DMS 273 (cell line): ENCODE data around the gene SNX8.

Experiments used
- DNase-seq: peaks from one replicate; lab custom pipeline; 2025; ENCODE audit not compliant: unreplicated experiment; lab: John Stamatoyannopoulos, UW

Gene SNX8

DNA sequence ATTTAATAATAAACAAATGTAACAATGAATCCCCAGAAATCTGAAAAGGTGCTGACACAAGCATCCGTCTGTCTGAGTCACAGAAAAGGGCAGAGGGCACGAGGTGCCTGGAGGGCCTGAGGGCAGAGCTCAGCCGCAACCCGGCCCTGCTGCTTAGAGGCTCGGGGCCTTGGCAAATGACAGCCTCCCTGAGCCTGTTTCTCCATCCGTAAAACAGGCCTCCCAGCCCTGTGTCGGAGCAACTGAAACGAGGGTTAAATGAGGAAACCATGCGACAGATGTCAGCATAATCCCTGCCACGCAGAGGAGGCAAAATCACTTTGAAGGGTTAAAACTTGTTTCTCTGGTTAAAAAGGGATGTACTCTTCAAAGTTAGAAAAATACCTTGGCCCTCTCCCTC lies 47.3 kb downstream of the SNX8 start:
- peak; percentile 90 for DNase-seq

DNA sequence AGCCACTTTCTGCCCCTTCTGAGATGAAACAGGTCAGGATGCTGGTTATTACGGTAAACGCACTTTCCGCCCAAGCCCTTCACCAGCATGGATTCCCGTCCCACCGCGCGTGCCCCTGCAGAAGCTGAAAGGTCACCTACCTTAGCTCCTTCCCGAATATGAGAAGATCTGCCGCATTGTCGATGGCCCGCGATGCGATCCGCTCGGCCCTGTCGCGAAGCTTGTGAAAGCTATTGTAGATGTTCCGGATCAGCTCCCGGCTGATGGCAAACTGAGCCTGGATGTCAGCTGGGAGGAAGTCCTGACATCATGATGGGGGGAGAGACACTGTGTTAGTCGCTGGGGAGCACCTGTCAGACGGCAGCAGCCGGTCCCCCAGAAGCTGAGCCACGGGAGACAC lies 50.1 kb downstream of the SNX8 start:
- no peak for DNase-seq

DNA sequence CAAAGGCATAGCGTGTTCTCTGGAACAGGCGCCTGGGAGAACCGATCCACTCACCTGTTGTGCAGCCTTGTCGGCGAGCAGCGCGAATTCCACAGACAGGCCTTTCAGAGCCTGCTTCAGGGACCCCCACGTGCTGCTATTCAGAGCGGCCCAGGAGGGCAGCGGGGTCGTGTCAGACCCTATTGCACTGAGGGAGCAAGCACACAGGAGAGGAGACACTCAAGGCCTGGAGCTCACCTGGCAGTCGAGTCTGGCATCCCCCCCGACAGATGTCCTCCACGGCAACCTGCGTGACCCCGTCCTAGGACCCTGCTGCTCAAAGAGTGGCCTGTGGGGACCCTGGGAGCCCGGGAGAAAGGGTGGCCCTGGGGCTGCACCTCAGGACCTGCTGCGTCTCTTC lies 51.1 kb downstream of the SNX8 start:
- DNase-seq: no peak

DNA sequence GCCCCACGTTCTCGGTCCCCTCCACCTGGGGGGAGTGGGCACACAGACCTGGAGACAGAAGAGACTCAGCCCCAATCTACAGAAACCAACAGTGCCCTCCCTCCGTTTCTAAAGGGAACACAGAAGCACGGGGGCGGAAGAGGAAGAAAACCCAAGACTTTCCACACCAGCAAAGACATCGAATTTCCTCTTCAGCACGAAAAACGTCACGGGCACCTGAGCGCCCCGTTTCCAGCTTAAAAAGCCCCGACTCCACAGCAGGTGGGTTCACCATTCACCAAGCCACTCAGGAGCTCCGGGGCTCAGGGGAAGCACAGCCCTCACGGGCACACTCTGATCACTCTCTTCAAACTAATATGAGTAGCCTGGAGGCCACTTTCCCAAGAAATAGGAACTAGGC lies 52.6 kb downstream of the SNX8 start:
- DNase-seq: no peak

DNA sequence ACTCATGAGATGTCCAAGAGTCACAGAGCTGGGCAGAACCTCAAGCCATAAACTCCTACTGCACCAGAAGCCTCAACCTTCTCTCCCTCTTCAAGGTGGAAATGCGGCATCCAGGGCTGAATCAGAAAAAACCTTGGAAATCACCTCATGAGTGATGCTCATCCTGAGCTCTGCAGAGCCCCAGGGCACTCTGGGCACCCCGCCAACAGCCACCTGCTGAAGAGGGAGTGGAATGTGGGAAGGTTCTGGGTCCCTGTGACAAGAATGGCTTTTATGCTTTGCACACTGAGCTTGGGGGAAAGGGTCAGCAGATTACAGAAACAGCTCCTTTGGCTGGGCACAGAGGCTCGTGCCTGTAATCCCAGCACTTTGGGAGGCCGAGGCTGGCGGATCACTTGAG lies 53.4 kb downstream of the SNX8 start:
- DNase-seq: peak; percentile 72

DNA sequence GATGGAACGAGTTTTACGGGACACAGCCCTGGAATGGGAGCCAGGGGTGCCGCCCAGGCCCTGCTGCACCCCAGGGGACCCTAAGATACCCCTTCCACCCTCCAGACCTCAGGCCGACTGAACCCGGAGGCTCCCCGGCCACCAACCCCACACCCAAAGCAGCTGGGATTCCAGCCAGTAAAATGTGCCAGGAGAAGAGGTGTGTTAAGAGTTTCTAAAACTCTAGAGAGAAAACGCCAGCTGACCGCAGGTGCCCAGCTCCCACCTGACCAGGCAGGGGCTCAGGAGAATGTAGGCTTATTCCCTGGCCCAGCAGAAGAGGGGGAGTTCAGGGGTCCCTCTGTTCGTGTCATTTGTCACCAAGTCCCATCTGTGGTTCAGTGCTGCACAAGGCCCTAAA lies 54.8 kb downstream of the SNX8 start:
- no peak for DNase-seq

DNA sequence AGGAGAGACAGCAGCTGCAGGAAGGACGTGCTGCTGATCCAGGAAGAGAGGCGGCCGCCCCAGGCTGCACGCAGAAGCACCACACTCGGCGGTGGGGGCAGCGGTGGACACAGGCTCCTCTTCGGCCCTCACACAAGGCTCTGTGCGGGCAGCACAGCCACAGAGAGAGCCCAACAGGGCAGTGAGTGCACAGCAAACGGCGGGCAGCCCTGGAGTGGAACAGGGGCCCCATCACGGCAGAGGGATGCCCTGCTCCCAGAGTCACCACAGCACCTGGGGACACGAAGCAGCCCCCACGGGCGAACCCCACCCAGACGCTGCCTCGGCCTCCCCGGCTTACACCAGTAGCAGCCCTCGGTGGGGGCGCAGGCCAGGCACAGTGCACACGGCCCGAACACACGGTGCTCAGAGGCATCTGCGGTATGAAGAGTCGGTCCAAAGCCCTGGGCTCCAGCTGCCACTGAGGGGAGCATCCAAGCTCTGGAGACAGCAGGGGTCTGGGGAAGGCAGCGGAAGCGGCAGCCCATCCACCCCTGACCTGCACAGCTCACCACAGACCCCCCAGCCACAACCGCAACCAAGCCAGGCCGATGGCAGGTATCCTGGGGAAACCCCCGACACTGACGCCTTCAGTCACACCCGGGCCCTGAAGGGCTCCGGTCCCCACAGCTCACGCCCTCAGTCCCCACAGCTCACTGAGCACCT lies 55.4 kb downstream of the SNX8 start:
- no peak for DNase-seq

DNA sequence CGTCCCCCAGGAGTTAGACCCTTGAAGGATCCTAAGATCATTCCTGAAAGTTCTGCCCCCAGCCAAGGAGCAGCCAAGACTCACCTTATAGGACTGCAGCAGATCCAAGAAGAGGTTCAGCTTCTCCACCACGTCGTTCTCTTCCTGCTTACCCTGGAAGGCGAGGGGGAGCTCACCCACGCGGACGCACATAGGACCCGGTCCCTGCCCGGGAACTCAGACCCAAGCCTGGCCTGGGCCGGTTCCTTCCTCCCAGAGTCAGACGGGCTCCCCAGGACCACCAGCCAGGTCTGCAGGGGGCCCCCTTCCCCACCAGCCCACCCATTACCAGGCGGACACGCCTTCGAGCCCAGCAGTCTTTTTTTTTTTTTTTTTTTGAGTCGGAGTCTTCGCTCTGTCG lies 56.6 kb downstream of the SNX8 start:
- DNase-seq: no peak

DNA sequence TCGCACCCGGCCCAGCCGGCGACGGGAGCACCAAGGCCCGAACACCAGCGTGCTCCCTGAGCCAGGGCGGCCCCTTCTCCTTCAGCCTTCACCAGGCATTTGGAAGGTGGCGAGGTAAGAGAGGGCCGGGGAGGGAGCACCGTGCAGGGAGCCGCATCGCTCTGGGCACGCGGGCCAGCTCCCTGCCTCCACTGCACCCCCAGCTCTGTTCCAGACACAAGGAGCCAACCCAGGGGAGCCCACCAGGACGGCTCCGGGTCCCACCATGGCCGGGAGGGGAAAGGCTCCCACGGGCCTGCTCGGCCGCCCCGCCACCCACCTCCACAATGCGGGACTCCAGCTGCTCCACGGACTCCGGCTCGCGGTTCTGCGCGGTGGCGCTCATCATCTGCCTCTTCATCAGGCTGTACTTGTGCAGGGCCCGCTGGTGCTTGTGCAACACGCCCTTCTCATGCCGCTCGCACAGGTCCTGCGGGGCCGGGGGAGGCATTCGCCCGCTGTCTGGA lies 57.1 kb downstream of the SNX8 start:
- DNase-seq: no peak

DNA sequence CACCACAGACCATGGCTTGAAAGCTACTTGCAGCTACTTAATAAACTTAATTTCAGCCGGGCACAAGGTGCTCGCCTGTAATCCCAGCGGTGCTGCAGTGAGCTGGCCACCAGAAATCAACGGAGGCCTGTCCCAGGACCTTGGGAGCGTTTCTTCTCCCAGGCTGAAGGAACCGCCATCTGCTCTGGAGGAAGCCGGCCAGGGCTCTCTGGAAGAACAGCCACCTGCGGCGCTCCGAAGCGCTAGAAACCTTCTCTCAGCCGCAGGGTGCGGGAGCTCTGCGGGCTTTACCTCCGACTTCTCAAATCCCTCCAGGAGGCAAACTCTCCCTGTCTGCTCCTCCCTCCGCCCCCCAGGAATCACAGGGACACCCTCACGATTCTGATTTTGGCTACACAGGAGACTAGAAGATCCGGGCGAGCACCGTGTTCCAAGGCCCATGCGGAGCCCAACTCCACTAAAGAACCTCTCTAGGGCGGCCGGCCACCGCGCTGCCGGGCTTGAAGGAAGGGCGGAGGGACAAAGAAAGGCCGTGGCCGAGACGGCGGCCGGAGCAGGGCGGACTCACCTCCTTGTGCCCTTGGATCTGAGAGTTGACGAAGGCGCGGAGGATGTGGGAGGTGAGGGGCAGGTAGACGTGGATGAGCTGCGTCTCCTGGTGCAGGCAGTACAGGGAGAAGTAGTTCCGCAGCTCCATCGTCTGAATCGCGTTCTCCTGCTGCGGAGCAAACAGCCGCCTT lies 57.8 kb downstream of the SNX8 start:
- DNase-seq: no peak

DNA sequence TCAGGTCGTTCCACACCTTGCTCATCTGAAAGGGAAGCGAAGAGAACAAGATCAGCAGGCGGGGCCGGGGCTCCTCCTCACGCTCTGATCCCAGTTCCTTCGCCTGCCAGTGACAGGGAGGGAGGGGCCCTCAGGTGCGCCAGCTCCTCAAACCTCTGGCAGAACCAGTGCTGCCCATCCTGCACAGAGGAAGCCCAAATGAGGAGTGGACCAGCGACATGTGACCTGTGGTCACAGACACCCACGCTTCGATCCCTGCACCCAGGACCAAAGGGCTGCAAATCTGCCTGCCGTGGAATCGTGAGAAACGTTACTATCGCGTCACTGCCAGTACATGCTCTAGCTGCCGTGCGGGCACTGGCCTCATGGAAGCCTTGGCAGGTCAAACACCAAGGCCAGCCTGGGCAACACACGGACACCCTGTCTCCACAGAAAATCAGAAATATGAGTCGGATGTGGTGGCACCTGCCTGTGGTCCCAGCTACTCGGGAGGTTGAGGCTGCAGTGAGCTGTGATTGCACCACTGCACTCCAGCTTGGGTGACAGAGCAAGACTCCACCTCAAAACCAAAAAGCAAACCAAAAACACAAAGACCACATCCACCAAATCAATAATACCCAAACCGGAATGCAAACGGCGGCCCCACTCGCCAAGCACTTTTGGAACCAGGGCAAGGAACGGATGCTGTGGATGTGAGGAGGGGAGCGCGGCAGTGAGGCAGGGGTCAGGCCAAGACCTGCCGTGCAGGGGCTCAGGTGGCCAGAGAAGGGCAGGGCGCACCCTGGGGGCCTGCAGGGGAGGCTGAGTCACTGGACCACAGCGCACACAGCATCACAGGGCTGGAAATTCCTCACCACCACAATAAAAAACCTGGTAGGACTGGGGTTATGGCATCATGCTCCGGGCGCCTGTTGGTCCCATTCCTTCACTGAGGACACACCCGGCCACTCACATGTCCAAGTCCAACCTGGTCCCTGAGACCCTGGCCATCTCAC lies 58.8 kb downstream of the SNX8 start:
- DNase-seq: no peak

DNA sequence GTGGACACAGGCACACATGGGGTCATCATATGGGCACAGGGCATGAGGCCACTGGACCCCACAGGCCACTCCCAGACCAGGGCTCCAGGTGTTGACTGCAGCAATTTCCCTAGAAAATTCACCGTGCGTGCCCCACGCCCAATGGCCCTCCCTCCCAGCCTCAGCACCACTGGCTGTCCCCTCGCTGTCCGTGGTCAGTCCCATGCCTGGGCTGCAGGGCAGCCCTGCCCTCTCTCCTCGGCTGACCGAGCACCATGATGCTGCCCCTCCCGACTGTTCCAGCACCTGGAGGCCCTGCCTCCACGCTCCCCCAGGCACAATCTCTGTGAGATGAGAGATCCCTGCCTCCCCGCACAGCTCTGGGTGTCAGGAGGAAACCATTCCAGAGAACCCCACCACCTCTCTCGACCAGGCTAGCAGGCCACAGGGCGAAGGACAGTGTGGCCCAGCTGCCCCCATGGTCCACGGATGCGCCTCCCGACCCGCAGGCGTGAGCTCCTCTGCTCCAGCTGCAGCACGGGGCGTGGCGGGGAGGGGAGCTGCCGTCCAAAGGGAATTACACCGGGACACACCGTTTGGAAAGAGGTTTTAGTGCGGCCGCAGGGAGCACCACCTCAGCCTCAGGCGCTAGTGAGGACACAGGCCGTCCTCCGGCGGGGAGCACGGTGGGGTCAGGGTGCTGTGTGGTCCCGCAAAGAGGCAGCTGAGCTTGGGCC lies 59.7 kb downstream of the SNX8 start:
- DNase-seq: no peak

DNA sequence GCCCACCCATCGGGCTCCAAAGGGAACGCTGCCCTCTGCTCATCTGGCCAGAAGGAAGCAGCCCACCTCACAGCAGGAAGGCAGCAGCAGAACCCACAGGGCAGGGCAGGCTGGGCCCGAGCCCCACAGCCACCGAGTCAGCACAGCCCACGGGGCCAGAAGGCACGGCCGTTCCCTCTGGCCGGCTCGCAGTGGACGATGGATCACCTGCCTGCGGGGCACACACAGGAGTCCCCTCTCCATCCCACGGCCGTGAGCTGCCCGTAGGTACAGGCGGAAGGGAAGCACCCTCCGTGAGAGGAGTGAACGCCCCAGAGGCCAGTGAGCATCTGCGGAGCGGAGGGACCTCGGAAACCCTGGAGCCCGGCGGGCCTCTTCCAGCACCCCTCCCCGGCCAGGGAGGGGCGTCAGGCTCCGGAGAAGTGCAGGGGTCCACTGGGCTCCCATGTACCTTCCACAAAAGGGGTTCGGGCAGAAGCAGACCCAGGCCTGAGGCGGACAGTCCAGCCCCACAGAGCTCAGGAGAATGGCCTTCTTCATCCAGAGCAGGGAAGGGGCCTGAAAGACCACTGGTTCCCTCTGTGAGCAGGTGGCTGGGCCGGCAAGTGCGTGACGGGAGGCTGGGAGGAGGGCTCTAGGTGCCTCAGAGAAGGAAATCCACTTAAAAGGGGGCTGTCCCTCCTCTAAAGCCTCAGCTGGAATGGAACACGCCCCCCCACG lies 60.6 kb downstream of the SNX8 start:
- no peak for DNase-seq

DNA sequence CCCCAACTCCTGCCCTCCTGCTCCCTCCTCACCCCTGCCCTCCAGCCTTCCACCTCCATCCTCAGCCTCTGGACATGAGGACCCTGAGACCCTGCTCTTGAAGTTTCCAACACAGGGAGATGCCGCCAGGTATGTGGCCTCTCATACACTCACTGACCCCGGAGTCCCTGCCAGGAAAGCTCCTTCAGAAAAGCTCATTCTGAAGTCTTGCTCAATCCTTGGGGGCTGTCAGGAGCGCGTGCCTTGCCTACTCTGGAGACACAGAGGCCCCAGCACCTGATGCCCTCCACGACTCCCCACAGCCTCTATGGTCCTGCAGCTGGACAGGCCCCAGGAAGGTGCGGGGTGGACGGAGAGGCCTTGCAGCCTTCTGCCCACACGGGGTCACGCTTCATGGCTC lies 61.2 kb downstream of the SNX8 start:
- no peak for DNase-seq

DNA sequence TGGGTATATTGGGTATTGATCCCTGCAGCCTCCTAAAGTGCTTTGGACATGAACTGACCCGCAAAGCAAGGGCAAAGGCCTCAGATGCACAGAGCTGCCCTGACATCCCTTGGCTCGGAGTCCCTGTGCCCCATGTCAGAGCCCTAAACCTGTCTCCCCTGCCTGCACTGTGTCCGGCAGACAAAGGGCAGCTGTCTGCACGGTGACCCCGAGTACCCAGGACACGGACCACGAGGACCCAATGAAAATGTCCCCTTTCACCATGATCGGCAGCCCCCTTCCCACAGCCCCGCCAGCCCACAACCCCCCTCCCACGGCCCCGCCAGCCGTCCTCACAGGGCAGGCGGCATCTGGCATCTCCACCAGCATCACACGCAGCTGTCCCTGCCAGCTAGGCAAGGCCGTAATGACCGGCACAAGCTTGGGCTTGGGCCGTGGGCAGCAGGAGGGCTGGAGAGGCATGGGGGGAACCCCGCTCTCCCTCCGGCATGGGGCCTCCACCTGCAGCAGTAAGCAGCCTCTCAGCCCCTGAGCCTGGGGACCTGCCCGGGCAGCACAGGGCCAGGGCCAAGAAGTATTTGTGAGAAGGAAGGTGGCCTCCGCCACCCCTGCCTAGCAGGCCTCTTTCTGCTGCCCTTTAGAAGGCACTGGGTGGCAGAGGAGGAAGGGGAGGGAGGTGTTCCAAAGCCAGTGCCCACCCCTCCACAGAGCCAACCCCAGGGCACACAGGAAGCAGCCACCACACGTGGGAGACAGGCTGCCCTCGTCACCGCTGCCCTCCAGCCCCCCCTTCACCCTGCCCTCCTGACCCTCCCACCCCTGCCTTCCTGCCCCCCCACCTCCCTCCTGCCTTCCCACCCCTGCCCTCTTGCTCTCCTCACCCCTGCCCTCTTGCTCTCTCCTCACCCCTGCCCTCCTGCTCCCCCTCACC lies 62.1 kb downstream of the SNX8 start:
- DNase-seq: peak; percentile 66

DNA sequence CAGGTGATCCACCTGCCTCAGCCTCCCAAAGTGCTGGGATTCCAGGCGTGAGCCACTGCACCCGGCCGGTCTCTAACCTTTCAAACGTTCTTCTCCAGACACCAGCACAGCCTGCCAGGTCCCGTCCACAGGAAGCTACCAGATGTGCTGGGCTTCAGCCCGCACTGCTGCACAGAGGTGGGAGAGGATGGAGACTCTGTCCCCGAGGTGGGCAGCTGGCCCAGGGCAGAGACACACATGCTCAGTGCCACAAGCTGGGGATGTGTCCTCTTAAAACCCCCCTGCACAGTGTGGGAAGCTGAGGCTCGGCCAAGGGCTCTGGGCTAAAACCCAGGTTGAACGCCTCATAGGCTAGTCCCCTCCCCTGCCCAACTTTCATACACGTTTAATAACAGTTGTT lies 62.9 kb downstream of the SNX8 start:
- DNase-seq: no peak

DNA sequence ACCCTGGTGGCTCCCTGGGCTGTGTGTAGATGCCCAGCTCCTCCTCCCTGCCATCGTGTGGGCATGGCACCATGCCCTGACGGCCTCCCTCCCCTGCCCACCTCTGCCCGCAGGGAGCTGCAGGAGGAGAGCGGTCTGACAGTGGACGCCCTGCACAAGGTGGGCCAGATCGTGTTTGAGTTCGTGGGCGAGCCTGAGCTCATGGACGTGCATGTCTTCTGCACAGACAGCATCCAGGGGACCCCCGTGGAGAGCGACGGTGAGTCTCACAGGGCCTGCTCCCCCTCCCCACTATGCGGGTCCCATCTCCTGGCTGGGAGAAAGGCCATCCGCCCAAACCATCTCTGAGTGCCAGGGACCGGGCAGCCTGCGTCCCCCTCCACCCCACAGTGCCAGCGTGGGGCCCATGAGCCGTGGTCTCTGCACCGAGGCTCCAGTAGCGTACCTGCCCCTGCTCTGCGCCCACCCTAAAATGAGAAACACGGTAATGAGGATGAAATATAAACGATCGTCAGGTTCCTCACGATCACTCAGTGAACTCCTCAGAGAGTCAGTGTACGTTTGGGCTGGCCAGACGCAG lies 64.4 kb downstream of the SNX8 start:
- no peak for DNase-seq

DNA sequence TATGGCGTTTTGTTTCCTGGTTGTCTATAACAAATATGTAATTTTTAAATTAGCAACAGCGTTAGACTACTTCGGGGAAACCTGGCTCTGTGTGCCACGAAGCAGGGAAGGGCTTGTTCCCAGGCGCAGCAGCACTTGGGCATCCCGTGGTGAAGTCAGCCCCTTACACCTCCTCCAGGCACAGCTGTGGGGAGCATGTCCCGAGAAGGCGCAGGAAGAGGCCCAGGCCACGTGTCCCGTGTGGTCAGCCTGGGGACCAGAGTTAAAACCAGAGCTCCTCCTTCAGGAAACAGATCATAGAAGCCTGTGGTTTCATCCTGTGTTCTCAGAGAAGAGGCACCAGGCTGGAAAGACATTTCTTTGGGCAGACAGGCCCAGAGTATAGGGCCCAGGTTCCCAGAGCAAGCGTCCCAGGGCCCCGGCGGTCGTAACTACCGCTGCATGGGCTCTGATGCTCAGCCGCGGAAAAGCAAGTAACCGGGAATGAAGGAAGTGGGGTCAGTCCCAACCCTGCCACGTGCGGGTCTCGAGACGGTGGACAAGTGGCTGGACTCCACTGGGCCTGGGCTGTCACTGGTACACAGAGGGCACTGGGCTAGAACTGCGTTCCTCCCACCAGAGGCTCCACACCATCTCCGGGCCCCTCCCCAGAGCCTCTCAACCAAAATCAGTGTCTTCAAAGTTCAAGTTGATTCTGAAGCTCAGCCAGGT lies 65.1 kb downstream of the SNX8 start:
- DNase-seq: no peak
